Esophagus mucosa (tissue), 1 donor: ENCODE data around the gene OBSCN. TPM values are rescaled to one million over a fixed set of nuclear protein-coding genes. Genes with fewer than 3 reads are reported as not detected.
"Not testable (repeated sequence)": the region's sequence is repeated elsewhere in the genome, so short reads cannot be mapped to it uniquely, and the experiment has no call there.

Experiments used
- ATAC-seq: fragments of 200-7000 bp; cut with Tn5 transposase; one replicate; pipeline ENCODE4 v1.9.1; 2020
- total RNA-seq: library from RNA; stranded (reverse); gene quantifications from one replicate; pipeline ENCODE4 v1.2.4, GENCODE V29; 2023
- donor health status: DM: yes; HTN: yes; CAD: no.

The OBSCN gene
- total RNA-seq, 1 donor from 2014 or later: 9.8 TPM

DNA sequence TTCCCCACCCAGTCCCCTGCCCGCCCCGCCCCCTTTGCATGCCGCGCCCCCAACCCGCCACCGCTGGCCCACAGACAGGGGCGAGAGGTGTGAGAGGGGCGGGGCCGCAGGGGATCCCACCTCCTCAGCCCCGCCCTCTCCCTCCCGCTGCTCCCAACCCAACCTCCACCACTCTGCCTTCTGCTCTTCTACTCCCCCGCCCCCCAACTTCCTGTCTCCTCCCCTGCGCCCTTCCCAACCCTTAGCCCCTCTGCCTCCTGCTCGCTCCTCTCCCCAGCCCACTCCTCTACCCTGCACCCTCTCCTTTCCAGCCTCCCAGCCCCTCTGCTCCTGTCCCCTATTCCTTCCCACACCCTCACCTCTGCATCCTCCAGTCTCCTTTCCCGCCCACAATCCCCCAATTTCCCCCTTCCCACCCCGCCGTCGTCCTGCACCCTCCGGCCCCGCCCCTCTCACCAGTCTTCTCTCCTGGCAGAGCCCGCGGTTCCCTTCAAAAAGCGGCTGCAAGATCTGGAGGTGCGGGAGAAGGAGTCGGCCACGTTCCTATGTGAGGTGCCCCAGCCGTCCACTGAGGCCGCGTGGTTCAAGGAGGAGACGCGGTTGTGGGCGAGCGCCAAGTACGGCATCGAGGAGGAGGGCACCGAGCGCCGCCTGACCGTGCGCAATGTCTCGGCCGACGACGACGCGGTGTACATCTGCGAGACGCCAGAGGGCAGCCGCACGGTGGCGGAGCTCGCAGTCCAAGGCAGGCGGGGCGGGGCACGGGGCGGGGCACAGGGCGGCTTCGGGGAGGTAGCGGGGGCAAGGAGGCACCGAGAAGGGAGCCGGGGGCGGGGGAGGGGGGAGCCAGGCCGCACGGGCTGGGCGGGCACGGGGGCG, 5.4 kb downstream of the OBSCN start:
- ATAC-seq: peak; percentile 84

DNA sequence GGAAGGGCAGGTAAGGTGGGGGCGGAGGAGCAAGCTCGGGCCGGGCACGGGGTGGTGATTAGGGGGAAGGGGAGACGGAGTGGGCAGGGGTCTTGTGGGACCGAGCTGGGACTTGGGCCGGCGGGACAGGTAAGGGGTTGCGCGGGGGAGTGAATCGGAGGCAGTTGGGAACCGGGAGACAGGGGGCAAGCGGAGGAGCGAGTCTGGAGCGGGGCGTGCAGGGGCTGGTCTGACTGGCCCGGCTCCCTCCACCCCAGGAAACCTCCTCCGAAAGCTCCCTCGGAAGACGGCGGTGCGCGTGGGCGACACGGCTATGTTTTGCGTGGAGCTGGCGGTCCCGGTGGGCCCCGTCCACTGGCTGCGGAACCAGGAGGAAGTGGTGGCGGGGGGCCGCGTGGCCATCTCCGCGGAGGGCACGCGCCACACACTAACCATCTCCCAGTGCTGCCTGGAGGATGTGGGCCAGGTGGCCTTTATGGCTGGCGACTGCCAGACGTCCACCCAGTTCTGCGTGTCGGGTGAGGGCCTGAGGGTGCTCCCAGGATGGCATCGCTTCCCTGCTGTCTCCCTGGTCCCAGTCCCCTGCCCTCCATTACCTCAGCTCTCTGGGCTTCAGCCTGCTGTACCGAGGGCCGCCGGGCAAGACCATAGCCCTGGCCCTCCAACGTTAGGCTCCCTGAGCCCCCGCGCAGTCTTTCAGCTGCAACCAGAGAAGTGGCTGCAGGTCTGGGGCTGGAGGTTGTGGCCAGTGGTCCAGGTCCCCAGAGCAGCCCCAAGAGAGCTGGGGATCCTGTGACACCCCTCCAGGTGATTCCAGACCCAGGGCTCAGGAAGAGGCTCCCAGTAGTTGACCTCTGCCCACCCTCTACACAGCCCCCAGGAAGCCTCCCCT, 6.3 kb downstream of the OBSCN start:
- ATAC-seq: peak; percentile 8

DNA sequence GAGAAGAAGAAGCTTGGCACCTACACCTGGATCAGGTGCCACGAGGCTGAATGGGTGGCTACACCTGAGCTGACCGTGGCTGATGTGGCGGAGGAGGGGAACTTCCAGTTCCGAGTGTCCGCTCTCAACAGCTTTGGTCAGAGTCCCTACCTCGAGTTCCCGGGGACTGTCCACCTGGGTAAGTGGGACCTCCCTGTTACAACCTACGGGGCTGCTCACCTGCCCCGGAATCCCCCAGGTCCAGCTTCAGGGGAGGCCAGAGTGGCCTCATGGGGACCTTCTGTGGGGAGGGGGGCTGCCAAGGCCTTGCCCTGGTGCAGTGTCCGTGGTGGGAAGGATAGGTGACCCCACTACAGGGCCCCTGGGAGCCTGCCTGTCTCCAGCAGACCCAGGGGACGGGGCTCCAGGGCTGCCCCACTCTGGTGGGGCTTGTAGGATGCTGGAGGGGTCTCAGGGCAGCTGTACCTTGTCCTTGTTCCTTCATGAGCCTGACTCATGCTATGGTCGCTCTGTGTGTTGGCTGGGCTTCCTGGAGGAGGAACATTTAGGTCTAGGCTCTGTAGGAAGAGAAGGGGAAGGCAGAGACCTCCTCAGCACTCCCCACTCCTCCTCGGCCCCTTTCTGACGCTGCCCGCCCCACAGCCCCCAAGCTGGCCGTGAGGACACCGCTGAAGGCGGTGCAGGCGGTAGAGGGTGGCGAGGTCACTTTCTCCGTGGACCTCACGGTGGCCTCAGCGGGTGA, 7.2 kb downstream of the OBSCN start:
- no peak for ATAC-seq

DNA sequence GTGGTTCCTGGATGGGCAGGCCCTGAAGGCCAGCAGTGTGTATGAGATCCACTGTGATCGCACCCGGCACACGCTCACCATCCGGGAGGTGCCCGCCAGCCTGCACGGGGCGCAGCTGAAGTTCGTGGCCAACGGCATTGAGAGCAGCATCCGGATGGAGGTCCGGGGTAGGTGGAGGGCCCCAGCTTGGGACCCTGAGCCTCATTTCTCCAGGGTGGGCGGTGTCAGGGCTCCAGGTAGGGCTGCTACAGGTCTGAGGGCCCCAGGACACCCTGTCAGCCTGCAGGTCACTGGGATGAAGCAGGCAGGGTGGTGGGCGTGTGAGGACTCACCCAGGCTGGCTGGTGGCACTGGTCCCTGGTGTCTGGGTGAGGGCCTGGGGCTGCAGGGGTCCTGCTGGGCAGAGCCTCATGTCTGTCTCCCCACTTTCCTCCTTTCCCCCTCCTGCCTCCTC, 7.8 kb downstream of the OBSCN start:
- ATAC-seq: no peak

DNA sequence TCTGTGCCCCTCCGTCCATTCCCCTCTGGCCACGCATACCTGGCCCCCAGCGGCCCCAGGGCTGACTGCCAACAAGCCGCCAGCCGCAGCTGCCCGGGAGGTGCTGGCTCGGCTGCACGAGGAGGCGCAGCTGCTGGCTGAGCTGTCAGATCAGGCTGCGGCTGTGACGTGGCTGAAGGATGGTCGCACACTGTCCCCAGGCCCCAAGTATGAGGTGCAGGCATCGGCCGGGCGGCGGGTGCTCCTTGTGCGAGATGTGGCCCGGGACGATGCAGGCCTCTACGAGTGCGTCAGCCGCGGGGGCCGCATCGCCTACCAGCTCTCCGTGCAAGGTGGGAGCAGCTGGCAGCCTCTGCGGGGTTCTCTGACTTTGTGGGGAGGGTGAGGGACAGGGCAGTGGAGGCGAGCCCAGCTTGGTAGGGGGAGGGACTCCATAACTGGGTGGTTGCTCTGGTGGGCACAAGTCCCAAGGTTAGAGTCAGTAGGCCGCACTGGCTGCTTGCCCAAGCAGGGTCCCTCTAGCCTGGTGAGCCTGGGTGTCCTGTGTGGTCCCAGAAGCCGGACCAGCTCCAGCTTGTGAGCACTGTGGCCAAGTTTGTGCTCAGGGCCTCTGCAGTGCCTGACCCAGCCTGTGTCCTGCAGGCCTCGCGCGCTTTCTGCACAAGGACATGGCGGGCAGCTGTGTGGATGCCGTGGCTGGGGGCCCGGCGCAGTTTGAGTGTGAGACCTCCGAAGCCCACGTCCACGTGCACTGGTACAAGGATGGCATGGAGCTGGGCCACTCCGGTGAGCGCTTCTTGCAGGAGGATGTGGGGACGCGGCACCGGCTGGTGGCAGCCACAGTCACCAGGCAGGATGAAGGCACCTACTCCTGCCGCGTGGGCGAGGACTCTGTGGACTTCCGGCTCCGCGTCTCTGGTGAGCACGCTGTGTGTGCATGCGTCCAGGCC, 8.8 kb downstream of the OBSCN start:
- no peak for ATAC-seq

DNA sequence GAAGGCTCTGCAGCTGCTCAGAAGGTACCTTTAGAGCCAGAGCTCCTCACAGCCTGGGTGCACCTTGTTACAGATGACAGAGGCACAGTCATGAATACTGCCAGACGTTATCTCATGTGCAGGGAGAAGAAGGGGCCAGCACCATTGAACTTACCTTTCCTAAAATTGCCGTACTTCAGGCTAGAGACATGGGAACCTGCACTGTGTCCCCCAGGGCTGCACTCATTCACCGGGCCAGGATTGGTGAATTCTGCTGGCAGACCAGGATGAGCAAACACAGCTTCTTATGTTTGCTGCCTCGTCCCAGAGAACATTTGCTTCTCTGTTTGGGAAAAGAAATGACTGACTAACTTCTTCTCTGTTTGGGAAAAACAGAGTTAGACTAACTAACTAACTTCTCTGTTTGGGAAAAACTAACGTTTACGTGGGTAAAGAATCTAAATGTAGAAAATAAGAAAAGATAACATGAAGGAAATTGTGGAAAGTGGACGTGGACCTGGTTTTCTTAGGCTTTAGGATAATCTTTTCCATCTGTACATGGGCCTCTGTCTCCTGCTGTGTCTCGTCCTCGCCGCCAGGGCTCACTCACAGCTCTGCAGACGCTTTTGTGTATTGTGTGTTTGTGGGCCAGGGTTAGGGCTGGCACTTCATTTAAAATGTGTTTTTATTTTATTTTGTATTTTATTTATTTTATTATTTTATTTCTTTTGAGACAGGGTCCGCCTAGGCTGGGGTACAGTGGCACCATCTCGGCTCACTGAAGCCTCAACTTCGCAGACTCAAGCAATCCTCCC, 9.9 kb downstream of the OBSCN start:
- ATAC-seq: no peak

DNA sequence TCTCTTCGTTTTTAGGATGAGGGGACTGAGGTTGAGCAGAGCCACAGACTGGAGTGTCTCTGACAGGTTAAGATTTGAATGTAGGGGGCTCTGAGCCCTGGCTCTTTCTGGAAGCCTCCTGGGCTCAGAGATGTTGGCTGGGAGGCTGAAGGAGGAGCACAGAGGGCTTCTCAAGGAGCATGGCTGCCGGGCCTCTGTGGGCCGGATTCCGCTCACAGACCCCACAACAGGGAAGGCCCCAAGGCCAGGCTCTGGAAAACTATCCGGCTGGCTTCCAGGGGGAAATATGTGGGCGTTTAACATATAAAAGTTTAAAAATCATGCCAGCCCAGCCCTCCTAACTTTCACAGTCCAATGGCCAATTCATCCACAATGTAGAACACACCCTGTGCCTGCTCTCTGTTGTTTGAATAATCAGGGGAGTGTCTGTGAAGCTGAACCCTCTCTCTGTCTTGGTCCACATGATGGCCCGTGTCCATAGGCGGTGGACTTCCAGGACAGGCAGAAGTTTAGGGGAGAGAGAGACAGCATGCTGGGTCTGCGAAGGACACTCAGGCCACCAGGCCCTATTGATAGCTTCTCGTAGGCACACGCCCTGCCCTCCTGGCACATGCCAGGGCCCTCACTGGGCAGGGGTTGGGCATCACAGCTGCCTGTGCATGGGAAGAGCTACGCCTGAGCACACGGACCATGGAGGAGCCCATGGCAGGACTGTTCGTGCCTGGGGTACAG, 10.8 kb downstream of the OBSCN start:
- no peak for ATAC-seq

DNA sequence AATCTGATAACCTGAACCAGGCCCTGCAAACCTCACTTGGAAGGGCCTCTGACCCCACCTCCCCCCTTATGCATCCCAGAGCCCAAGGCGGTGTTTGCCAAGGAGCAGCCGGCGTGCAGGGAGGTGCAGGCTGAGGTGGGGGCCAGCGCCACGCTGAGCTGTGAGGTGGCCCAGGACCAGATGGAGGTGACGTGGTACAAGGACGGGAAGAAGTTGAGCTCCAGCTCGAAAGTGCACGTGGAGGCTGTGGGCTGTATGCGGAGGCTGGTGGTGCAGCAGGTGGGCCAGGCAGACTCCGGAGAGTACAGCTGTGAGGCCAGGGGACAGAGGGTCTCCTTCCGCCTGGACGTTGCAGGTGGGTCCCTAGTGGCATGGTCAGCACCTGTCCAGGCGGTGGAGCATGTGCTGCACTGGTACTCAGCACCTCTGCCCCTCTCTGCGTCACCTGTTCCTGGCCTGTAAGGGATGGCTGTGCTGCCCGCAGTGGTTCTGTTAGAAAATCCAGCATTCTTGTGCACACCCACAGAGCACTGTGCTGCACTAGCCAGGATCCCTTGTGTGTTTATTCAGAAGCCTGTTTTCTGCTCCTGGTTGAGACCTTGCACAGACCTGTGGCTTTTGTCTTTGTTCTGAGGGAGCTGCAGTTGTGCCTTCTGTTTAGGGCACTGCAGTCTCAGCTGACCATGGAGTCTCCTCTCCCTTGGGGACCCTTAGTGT, 11.6 kb downstream of the OBSCN start:
- no peak for ATAC-seq

DNA sequence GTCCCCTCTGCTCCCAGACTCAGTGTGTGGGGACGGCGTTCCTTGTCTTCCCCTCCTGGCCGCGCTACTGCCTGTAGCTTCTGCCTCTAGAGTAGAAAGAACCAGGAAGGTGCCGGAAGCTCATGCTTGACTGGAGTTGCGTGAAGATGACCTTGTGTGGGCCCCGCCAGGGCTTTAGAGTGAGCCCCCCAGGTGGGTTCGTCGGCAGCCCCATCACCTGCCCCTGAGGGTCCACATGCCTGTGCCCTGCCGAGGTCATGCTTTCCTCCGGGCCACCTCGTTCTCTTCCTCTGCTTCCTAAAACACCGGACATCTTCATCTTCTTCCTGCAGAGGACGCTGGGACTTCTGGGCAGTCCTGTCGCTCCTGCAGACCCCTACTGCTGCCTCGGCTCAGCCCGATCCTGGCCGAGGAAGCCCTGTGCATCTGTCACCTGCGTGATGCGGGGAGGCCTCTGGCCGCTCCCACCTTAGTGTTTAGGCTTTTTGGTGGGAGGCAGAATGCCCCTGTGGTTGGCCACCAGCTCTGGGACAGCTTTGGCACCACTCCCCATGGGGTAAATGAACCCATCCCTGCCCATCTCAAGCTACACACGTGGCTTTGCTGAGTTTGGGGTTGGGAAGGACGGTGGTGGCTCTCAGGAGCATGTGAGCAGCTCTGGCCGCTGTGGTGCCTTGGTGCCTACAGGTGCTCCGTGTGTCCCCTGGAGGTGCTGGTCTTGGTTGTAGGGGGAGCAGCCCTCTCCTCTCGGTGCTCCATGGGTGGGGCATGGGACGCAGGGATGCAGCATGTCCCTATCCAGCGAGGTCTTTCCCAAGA, 12.3 kb downstream of the OBSCN start:
- ATAC-seq: no peak

DNA sequence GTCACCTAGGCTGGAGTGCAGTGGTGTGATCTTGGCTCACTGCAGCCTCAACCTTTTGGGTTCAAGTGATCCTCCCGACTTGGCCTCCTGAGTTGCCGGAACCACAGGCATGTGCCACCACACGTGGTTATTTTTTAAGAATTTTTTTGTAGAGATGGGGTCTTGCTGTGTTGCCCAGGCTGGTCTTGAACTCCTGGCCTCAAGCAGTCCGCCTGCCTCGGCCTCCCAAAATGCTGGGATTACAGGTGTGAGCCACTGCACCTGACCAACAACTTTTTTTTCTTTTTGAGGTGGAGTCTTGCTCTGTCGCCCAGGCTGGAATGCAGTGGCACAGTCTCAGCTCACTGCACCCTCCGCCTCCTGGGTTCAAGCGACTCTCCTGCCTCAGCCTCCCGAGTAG, 13.3 kb downstream of the OBSCN start:
- not testable (repeated sequence) for ATAC-seq

DNA sequence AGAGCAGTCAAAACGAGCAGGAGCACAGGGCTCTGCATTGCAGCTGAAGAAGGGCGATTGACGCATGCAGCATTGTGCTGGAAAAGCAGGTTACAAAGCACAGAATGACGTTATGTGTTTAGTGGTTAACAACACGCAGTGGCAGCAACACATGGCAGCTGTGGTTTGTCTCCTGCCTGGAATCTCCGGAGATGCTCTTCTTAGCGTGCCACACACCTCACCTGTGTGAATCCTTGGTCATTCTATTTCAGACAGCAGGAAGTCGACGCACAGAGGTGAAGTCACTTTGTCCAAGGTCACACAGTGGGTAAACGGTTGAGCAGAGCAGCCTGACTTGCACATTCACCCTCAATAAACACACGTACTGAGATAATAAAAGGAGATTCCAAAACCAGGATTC, 14.7 kb downstream of the OBSCN start:
- ATAC-seq: no peak

DNA sequence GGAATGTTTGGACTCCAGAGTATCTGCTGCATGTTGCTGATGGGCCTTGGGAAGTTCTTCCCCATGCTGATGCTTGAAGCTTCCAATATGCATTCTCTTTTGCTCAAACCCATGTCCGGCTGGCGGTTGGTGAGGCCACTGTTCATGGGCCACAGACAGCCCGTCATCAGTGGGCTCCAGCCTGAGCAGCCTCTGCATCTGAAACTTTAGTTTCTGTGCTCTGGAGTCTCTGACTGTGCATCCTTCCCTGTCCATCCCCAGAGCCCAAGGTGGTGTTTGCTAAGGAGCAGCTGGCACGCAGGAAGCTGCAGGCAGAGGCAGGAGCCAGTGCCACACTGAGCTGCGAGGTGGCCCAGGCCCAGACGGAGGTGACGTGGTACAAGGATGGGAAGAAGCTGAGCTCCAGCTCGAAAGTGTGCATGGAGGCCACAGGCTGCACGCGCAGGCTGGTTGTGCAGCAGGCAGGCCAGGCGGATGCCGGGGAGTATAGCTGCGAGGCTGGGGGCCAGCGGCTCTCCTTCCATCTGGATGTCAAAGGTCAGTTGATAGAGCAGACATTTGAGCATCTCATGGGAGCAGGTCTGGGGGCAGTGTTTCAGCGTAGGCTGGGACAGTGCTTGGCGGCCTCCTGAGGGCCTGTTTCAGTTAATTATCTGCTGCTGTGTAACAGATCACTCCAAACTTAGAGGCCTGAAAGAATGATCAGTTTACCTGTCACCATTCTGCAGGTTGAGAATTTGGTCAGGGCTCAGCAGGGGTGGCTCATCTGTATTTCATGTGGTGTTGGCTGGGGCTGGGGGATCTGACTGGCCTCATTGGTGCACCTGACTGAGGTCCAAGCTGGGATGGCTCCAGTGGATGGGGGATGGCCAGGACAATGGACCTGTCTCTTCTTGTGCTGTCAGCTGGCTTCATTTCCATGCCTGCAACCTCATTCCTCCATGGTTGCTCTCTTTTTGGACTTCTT, 16.6 kb downstream of the OBSCN start:
- no peak for ATAC-seq

DNA sequence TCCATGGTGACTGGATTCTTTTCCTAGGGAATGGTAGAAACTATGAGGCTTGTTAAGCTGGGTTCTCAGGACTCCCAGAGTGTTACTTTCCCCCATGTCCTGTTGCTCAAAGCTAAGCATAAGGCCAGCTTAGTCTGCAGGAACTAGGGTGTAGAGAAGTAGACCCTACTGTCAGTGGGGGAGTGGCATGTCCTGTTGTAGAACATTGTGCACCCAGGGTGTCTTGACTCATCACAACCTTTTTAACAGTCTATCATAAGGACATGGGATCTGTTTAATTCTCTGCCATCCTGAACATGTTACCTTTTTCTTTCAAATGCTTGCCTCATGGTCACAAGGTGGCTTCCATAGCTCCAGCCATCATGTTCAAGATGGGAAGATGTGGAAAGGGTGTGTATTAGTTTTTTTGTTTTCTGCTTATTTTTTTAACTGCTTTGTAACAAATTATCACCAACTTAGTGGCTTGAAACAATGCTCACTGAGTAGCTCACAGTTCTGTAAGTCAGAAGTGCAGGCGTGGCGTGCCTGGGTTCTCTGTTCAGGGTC, 17.4 kb downstream of the OBSCN start:
- no peak for ATAC-seq

DNA sequence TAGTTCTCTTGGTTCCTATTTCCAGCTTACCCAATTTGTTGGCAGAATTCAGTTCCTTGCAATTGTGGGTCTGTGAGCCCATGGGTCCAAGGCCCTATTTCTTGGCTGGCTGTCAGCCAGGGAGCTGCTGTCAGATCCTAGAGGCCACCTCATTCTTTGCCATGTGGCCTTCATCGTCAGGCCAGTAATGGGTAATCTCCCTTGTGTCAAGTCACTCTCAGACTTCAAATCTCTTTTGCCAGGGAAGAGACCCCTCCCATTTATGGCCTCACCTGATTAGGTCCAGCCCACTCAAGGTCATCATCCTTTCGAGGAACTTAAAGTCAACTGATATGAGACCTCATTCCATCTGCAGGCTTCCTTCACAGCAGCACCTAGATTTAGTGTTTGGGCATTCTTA, 17.9 kb downstream of the OBSCN start:
- no peak for ATAC-seq

DNA sequence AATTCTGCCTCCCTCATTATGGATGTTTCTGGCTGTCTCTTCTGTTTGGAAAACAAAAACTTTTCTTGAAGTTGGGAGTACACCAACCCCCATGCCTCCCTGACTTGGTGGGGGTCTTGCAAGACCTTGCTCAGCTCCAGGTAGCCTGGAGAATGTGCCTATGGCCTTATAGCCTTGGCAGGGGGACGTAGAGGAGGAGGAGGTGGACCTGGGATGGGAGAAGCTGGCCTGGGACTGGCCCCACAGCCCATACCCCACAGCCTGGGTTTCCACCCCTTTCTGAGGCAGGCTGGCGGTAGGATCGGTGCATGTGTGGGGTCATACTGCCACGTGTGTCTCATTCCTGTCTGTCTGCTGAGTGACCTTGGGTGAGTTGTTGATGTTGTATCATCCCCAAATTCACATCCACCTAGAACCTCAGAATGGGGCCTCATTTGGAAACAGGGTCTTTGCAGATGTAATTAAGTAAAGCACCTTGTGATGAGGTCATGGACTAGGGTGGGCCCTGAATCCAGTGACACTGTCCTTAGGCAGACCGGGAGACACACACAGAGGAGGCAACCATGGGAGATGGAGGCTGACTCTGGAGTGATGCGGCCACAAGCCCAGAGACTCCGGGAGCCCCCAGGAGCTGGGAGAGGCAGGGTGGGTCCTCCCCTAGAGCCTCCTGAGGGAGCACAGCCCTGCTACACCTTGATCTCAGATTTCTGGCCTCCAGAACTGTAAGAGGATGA, 18.5 kb downstream of the OBSCN start:
- no peak for ATAC-seq
